C4-2B (cell line): ENCODE results near the gene CRY2.

Source experiments
- ZFX ChIP-seq: fragments of 450-650 bp; IDR thresholded peaks from 2 replicates; pipeline ENCODE4 v1.6.1; 2017
- TF ChIP-seq, protein P1 (sequence below): fragments of 450-650 bp; conservative IDR thresholded peaks from 2 replicates; pipeline ENCODE4 v1.5.1; 2017; ENCODE audit warnings: mild to moderate bottlenecking

DNA sequence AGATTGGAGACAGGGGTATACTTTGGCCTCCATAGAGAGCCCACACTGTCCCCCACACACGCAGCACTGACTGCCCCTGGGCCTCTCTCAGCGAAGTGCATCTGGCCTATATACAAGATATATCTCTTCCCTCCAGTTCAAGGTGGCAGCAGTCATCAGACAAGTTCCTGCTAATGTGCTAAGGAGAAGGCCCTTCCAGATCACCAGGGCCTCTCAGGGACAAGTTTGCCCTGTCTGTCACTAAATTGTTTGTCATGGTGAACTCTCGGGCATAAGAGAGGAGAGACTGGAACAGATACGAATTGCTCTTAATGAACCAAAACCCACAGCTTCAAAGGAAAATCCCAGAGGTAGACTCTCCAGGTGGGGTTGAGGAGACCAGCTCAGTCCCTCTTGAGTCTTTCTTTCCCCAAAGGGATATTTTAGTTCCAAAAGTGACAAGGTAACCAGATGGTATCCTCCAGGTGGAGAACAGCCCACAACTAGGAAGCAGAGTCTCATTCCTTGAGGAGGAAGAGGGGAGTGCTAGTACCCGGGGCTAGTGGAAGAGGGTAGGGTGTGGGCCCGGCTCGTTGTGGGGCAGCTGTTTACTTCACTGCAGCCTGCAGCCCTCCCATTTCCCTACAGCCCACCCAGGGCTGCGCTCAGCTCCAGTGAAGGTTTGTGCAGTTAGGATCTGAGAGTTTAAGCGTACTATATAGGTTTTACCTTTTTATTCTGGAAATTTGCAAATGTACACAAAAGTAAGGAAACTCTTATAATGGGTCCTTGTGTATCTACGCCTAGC lies 44.6 kb upstream of the CRY2 start:
- TF ChIP-seq, protein P1, sequence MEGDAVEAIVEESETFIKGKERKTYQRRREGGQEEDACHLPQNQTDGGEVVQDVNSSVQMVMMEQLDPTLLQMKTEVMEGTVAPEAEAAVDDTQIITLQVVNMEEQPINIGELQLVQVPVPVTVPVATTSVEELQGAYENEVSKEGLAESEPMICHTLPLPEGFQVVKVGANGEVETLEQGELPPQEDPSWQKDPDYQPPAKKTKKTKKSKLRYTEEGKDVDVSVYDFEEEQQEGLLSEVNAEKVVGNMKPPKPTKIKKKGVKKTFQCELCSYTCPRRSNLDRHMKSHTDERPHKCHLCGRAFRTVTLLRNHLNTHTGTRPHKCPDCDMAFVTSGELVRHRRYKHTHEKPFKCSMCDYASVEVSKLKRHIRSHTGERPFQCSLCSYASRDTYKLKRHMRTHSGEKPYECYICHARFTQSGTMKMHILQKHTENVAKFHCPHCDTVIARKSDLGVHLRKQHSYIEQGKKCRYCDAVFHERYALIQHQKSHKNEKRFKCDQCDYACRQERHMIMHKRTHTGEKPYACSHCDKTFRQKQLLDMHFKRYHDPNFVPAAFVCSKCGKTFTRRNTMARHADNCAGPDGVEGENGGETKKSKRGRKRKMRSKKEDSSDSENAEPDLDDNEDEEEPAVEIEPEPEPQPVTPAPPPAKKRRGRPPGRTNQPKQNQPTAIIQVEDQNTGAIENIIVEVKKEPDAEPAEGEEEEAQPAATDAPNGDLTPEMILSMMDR: no peak
- TF ChIP-seq ZFX: no peak
